ENCODE measurements around the gene MPHOSPH10. TPM values are rescaled to one million over a fixed set of nuclear protein-coding genes. Genes with fewer than 3 reads are reported as not detected.

The MPHOSPH10 gene
- total and polyA plus RNA-seq, 2 donors (not counting 1 experiment from before 2014, with no cell fraction given): 5.6 to 51.8 TPM

DNA sequence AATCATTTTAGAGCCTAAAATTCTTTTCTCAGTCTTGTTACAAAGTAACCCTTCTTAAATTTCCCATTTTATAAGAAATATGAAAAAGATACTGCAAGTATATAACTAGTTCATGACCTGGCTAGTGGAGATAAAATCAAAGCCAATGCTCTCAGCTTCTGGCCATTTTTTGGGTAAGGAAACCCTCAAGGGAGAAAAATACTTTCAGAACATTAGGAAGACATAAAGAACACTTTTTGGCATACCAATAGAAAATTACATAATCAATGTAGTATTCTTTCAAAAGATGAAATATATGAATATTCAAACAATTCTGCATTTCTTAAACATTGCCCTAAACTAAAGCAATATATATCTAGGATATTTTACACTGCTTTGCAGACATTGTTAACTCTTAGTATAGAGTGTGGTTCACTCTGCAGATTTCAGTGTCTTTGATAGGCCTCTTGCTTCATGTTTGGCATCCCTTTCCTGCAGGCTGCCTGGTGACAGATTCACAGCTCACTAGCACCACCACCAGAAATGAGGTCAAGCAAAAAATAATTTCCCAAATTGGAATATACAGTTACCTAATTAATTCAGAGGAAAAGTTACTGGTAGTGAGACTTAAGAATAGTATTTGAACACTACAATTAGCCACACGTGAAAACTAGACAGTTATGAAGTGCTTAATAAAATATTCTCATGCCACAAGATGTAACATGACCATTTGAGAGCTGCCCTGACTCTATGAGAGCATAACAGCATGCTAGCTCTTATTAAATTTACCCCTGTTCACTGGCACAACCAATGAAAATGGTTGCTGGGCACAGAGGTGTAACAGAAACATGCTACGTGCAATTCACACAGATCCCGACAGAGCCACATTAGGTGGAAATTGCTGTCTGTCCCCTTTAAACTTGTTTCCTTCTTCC, 60.5 kb downstream of the MPHOSPH10 start:
- Histone ChIP-seq H3K36me3 (replicated peaks in 1 of 2; ENCODE audit: control extremely low read depth in 1 of 2, control insufficient read depth in 1 of 2, extremely low read depth in 1 of 2, insufficient read depth in 2 of 2, low read length in 1 of 2) (peaks cover 0 to 15% of the 10 kb centered on the region in 2 experiments), H3K27ac (ENCODE audit: low read length in 2 of 2) (no peak overlapping the region), H3K9ac (ENCODE audit: low read length) (no peak overlapping the region), H3K4me1 (ENCODE audit: control insufficient read depth in 2 of 2, insufficient read depth in 2 of 2, low read length in 2 of 2) (no peaks in the 10 kb centered on the region), H4K20me1 (ENCODE audit: control insufficient read depth, insufficient read depth, low read length, poor library complexity, severe bottlenecking) (no peaks in the 10 kb centered on the region), H3K4me2 (replicated peaks; ENCODE audit: low read depth, low read length, poor library complexity, severe bottlenecking) (no peak overlapping the region), H3K79me2 (ENCODE audit: control insufficient read depth, insufficient read depth, low read length) (no peaks in the 10 kb centered on the region), H3K27me3 (replicated peaks in 1 of 4; ENCODE audit: control extremely low read depth in 1 of 4, control insufficient read depth in 3 of 4, insufficient read depth in 4 of 4, low read length in 3 of 4) (no peaks in the 10 kb centered on the region), H2AFZ (ENCODE audit: insufficient read depth, low read depth, low read length, poor library complexity, severe bottlenecking) (no peak overlapping the region), H3K4me3 (ENCODE audit: control extremely low read depth in 1 of 5, extremely low read depth in 1 of 5, insufficient read depth in 1 of 5, low read depth in 2 of 5, low read length in 4 of 5) (no peak overlapping the region), H3K9me3 (ENCODE audit: control extremely low read depth in 1 of 3, control insufficient read depth in 2 of 3, insufficient read depth in 1 of 3, low read length in 2 of 3) (no peaks in the 10 kb centered on the region)
- DNase-seq: no peak
- ChIA-PET POLR2A (no interaction called here), CTCF (no interaction called here)
- Mint-ChIP-seq H3K27me3 (no peaks in the 10 kb centered on the region), H3K4me1 (no peaks in the 10 kb centered on the region), H3K4me3 (no peak overlapping the region), H3K9me3 (ENCODE audit: insufficient read depth) (no peaks in the 10 kb centered on the region), H3K27ac (no peak overlapping the region)
- ATAC-seq (ENCODE audit: low read depth): no peak
- TF ChIP-seq EZH2 (IDR thresholded peaks at IDR 0.05; ENCODE audit: borderline replicate concordance, insufficient read depth, low read depth, low read length, poor library complexity, severe bottlenecking): no peak
- TF ChIP-seq, protein P1, sequence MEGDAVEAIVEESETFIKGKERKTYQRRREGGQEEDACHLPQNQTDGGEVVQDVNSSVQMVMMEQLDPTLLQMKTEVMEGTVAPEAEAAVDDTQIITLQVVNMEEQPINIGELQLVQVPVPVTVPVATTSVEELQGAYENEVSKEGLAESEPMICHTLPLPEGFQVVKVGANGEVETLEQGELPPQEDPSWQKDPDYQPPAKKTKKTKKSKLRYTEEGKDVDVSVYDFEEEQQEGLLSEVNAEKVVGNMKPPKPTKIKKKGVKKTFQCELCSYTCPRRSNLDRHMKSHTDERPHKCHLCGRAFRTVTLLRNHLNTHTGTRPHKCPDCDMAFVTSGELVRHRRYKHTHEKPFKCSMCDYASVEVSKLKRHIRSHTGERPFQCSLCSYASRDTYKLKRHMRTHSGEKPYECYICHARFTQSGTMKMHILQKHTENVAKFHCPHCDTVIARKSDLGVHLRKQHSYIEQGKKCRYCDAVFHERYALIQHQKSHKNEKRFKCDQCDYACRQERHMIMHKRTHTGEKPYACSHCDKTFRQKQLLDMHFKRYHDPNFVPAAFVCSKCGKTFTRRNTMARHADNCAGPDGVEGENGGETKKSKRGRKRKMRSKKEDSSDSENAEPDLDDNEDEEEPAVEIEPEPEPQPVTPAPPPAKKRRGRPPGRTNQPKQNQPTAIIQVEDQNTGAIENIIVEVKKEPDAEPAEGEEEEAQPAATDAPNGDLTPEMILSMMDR (IDR thresholded peaks at IDR 0.05): no peak
- intact Hi-C loops (cut with micrococcal nuclease): no loop called here
- 100% methylated on average over 2 of the region's 3 CpGs for WGBS (ENCODE audit: insufficient coverage)

DNA sequence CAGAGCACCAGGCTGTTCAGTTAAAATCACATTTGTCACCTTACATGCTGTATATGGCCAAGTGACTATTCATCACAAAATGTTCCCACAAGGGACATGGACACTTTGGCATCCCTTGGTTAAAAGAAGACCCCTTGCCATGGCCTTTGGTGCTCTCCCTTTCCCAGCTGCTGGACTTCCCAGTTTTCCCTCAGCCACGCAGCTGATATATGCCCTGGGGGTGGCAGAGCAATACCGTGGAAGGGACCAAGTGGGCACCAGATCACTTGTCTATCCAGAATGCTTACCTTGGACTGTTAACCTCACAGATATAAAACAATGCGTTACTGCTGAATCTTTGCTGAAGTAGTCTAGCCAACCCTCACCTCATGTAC, 61.1 kb downstream of the MPHOSPH10 start:
- WGBS (ENCODE audit: insufficient coverage): 88% methylated on average over 3 of the region's 3 CpGs
- intact Hi-C loops (cut with micrococcal nuclease): no loop called here
- Histone ChIP-seq H3K9me3 (ENCODE audit: control extremely low read depth in 1 of 3, control insufficient read depth in 2 of 3, insufficient read depth in 1 of 3, low read length in 2 of 3) (no peaks in the 10 kb centered on the region), H3K4me2 (replicated peaks; ENCODE audit: low read depth, low read length, poor library complexity, severe bottlenecking) (no peak overlapping the region), H4K20me1 (ENCODE audit: control insufficient read depth, insufficient read depth, low read length, poor library complexity, severe bottlenecking) (no peaks in the 10 kb centered on the region), H2AFZ (ENCODE audit: insufficient read depth, low read depth, low read length, poor library complexity, severe bottlenecking) (no peak overlapping the region), H3K4me1 (ENCODE audit: control insufficient read depth in 2 of 2, insufficient read depth in 2 of 2, low read length in 2 of 2) (no peaks in the 10 kb centered on the region), H3K36me3 (replicated peaks in 1 of 2; ENCODE audit: control extremely low read depth in 1 of 2, control insufficient read depth in 1 of 2, extremely low read depth in 1 of 2, insufficient read depth in 2 of 2, low read length in 1 of 2) (peaks cover 0 to 13% of the 10 kb centered on the region in 2 experiments), H3K4me3 (ENCODE audit: control extremely low read depth in 1 of 5, extremely low read depth in 1 of 5, insufficient read depth in 1 of 5, low read depth in 2 of 5, low read length in 4 of 5) (no peak overlapping the region), H3K27ac (ENCODE audit: low read length in 2 of 2) (no peak overlapping the region), H3K27me3 (replicated peaks in 1 of 4; ENCODE audit: control extremely low read depth in 1 of 4, control insufficient read depth in 3 of 4, insufficient read depth in 4 of 4, low read length in 3 of 4) (no peaks in the 10 kb centered on the region), H3K9ac (ENCODE audit: low read length) (no peak overlapping the region), H3K79me2 (ENCODE audit: control insufficient read depth, insufficient read depth, low read length) (no peaks in the 10 kb centered on the region)
- Mint-ChIP-seq H3K27ac (no peak overlapping the region), H3K4me1 (no peaks in the 10 kb centered on the region), H3K4me3 (no peak overlapping the region), H3K27me3 (no peaks in the 10 kb centered on the region), H3K9me3 (ENCODE audit: insufficient read depth) (no peaks in the 10 kb centered on the region)
- DNase-seq (no peak), ATAC-seq (ENCODE audit: low read depth) (no peak)
- TF ChIP-seq, protein P1 (IDR thresholded peaks at IDR 0.05): no peak
- TF ChIP-seq EZH2 (IDR thresholded peaks at IDR 0.05; ENCODE audit: borderline replicate concordance, insufficient read depth, low read depth, low read length, poor library complexity, severe bottlenecking): no peak
- ChIA-PET POLR2A (no interaction called here), CTCF (no interaction called here)
